Stimulated activated naive CD8-positive, alpha-beta T cell treated with anti-CD3 and anti-CD28 coated beads, Interleukin-15, Interleukin-2, amounts not matched to agents 100 ng/mL and 50 ng/mL, for 24 hours (primary cell): ENCODE data around the gene GPR25.

Source experiments
- H3K27ac Mint-ChIP-seq: one replicate; pipeline ENCODE4 v1.8.0; 2021; ENCODE audit warnings: mild to moderate bottlenecking, mixed read lengths
- H3K27me3 Mint-ChIP-seq: one replicate; pipeline ENCODE4 v1.8.0; 2021; ENCODE audit warnings: mixed read lengths
- H3K36me3 Mint-ChIP-seq: one replicate; pipeline ENCODE4 v1.8.0; 2021; ENCODE audit warnings: low read depth, mixed read lengths
- H3K4me1 Mint-ChIP-seq: one replicate; pipeline ENCODE4 v1.8.0; 2021; ENCODE audit warnings: low read depth, mixed read lengths
- H3K4me3 Mint-ChIP-seq: one replicate; pipeline ENCODE4 v1.8.0; 2021; ENCODE audit warnings: mild to moderate bottlenecking, mixed read lengths
- H3K9me3 Mint-ChIP-seq: one replicate; pipeline ENCODE4 v1.8.0; 2021; ENCODE audit warnings: mixed read lengths

Gene GPR25, protein sequence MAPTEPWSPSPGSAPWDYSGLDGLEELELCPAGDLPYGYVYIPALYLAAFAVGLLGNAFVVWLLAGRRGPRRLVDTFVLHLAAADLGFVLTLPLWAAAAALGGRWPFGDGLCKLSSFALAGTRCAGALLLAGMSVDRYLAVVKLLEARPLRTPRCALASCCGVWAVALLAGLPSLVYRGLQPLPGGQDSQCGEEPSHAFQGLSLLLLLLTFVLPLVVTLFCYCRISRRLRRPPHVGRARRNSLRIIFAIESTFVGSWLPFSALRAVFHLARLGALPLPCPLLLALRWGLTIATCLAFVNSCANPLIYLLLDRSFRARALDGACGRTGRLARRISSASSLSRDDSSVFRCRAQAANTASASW

DNA sequence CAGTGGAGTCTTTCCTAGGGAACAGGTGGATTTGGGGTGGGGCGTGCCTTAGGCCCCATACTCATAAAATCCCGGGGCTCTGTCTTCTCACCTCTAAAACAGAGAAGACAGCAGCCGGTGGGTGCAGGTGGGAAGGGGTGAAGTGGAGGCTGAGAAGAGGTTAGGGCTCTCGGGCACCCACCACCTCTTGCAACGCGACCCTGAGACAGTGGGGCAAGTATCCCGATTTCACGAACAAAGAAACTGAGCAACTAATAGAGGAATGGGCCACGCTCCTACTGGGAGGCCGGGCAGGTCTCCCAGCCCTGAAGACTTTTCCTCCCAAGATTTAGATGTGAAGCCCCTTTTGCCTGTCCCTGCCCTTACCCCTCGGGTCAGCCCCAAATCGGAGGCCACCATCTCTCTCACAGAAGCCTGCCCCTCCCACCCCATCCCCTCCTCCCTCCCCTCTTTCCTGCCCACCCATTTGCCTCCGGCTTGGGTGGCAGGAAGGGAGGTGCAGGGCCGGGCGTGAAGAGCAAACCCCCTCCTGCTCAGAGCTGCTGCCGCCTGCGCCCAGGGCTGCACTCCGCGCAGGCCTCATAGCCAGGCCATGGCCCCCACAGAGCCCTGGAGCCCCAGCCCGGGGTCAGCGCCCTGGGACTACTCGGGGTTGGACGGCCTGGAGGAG, at the start of gene GPR25:
TSS of gene GPR25 (plus strand) at position 536 of the 670 bp plus-strand sequence. CDS start at position 593, 57 bp downstream.
- H3K36me3 Mint-ChIP-seq: no peaks in the 10 kb centered on the region
- H3K4me1 Mint-ChIP-seq: peaks cover 58% of the 10 kb centered on the region
- H3K4me3 Mint-ChIP-seq: no peak within 1 kb of the TSS
- no peak within 1 kb of the TSS for H3K27ac Mint-ChIP-seq
- H3K27me3 Mint-ChIP-seq: peaks cover 69% of the 10 kb centered on the region
- no peaks in the 10 kb centered on the region for H3K9me3 Mint-ChIP-seq

DNA sequence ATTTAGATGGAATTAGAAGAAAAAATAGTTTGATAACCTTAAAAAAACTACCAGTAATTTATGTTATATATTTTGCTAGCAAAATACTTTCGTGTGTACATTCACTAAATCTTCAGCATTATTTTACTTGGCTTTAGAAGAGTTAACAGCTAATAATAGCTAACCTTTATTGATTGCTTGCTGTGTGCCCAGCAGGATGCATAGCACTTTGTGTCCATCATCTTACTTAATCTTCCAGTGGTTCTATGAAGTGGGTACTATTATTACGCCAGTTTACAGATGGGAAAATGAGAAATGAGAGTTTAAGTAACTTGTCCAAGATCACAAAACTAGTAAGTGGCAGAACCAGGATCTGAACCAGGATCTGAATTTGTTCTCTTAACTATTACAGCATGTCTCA, 41.7 kb upstream of the GPR25 start:
- no peaks in the 10 kb centered on the region for H3K36me3 Mint-ChIP-seq
- peaks cover under 1% of the 10 kb centered on the region for H3K9me3 Mint-ChIP-seq
- no peak overlapping the region for H3K27ac Mint-ChIP-seq
- H3K4me3 Mint-ChIP-seq: no peak overlapping the region
- peaks cover 3% of the 10 kb centered on the region for H3K4me1 Mint-ChIP-seq
- no peaks in the 10 kb centered on the region for H3K27me3 Mint-ChIP-seq

GRCh38 chr1:200834383-200834782, 38.4 kb upstream of the GPR25 start:
- Mint-ChIP-seq H3K9me3 (peaks cover 4% of the 10 kb centered on the region), H3K36me3 (no peaks in the 10 kb centered on the region), H3K4me3 (no peak overlapping the region), H3K27ac (no peak overlapping the region), H3K4me1 (no peaks in the 10 kb centered on the region), H3K27me3 (no peaks in the 10 kb centered on the region)

GRCh38 chr1:200836213-200836612, 36.6 kb upstream of the GPR25 start:
- no peak overlapping the region for H3K4me3 Mint-ChIP-seq
- H3K9me3 Mint-ChIP-seq: peaks cover 4% of the 10 kb centered on the region
- H3K36me3 Mint-ChIP-seq: no peaks in the 10 kb centered on the region
- H3K27me3 Mint-ChIP-seq: no peaks in the 10 kb centered on the region
- H3K27ac Mint-ChIP-seq: no peak overlapping the region
- H3K4me1 Mint-ChIP-seq: no peaks in the 10 kb centered on the region

DNA sequence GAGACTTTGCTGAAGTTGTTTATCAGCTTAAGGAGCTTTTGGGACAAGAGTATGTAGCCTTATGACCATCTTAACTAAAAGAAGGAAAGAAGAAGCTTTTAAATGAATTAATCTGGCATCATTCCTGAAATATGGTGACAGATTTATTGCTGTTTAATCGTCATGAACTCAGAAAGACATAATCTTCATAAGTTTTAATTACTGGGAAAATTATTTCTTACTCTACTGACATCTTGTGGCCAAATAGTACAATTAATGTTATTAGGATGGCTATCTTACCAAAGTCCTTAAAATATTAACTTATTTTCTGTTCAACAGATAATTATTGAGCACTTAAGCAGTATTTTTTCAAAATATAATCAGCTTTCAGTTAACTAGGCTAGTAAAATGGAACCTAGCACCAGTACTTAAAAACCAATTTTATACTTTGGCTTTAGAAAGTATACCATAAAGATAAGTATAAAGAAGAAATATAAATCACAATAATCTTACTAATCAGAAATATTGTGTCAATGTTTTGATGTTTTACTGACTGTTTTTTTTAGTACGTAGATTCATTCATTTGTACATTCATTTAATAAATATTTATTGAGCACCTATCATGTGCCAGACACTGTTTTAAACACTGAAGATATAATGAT, 34.7 kb upstream of the GPR25 start:
- Mint-ChIP-seq H3K27me3 (no peaks in the 10 kb centered on the region), H3K4me1 (no peaks in the 10 kb centered on the region), H3K4me3 (no peak overlapping the region), H3K36me3 (no peaks in the 10 kb centered on the region), H3K27ac (no peak overlapping the region), H3K9me3 (peaks cover 4% of the 10 kb centered on the region)

- H3K27me3 Mint-ChIP-seq: no peaks in the 10 kb centered on the region
- no peaks in the 10 kb centered on the region for H3K36me3 Mint-ChIP-seq
- H3K27ac Mint-ChIP-seq: no peak overlapping the region
- H3K4me3 Mint-ChIP-seq: no peak overlapping the region
- no peaks in the 10 kb centered on the region for H3K4me1 Mint-ChIP-seq
- H3K9me3 Mint-ChIP-seq: peaks cover 4% of the 10 kb centered on the region
Observed at GRCh38 chr1:200838676-200839445, 33.9 kb upstream of the GPR25 start.

GRCh38 chr1:200845360-200845759, 27.4 kb upstream of the GPR25 start:
- no peak overlapping the region for H3K4me3 Mint-ChIP-seq
- H3K27ac Mint-ChIP-seq: no peak overlapping the region
- peaks cover 11% of the 10 kb centered on the region for H3K36me3 Mint-ChIP-seq
- no peaks in the 10 kb centered on the region for H3K27me3 Mint-ChIP-seq
- no peaks in the 10 kb centered on the region for H3K4me1 Mint-ChIP-seq
- H3K9me3 Mint-ChIP-seq: no peaks in the 10 kb centered on the region

DNA sequence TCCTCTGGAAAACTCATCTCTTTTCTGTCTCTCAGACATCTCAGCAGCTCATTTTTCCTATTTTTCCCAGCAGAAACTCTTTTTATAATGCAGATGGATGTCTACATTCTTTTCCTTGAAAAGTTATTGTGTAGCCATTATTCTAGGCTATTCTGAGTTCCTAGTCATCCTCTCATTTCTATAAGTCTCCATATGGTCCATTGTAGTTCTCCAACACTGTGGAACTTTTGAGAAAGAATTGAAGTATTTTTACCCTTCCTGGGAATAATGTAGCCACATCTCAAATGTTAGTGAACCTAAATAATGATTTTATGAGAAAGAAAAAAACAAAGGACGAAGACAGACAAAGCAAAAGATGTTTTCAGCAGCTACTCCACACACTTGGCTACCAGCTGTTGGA, 26.4 kb upstream of the GPR25 start:
- Mint-ChIP-seq H3K36me3 (peaks cover 11% of the 10 kb centered on the region), H3K27ac (no peak overlapping the region), H3K4me3 (no peak overlapping the region), H3K4me1 (no peaks in the 10 kb centered on the region), H3K9me3 (no peaks in the 10 kb centered on the region), H3K27me3 (no peaks in the 10 kb centered on the region)

- Mint-ChIP-seq H3K36me3 (peaks cover 11% of the 10 kb centered on the region), H3K27ac (no peak overlapping the region)
Observed at GRCh38 chr1:200849430-200849829, 23.4 kb upstream of the GPR25 start.

GRCh38 chr1:200850554-200850953, 22.2 kb upstream of the GPR25 start:
- H3K4me3 Mint-ChIP-seq: no peak overlapping the region
- no peaks in the 10 kb centered on the region for H3K4me1 Mint-ChIP-seq
- no peak overlapping the region for H3K27ac Mint-ChIP-seq
- no peaks in the 10 kb centered on the region for H3K9me3 Mint-ChIP-seq
- H3K36me3 Mint-ChIP-seq: peaks cover 11% of the 10 kb centered on the region
- no peaks in the 10 kb centered on the region for H3K27me3 Mint-ChIP-seq

More at GRCh38 chr1:200849430-200849829, 23.4 kb upstream of the GPR25 start:
- Mint-ChIP-seq H3K27me3 (no peaks in the 10 kb centered on the region), H3K4me3 (no peak overlapping the region), H3K9me3 (no peaks in the 10 kb centered on the region), H3K4me1 (no peaks in the 10 kb centered on the region)

DNA sequence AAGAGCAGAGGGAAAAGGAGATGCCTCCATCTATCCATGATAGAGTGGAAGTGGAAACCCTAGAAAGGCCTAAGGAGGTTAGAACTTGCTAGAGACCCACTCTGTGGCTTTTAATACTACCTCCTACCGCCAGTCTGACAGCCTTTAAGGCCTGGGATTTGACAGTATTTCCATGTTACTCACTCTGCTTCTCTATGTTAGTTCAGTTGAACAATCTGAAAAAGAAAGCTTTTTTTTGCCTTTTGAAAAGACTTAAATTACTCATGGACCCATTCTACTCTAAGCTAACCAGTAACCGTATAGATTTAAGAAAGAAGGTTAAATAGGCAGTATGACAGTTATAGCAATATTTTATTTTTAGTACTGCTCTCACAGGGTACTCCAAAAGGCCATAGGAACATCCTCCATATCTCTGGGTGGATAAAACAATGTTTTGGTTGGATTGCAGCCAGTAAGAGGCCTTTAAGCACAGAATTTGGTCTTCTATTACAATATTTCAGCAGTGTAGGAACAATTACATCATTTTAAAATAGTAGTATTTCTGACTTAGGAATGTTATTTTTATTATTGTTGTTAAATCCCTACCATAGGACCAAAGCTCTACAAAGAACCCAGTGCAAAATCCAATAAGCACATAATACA, 15.9 kb upstream of the GPR25 start:
- H3K4me1 Mint-ChIP-seq: peaks cover 6% of the 10 kb centered on the region
- no peaks in the 10 kb centered on the region for H3K27me3 Mint-ChIP-seq
- peaks cover 5% of the 10 kb centered on the region for H3K36me3 Mint-ChIP-seq
- no peak overlapping the region for H3K27ac Mint-ChIP-seq
- H3K9me3 Mint-ChIP-seq: no peaks in the 10 kb centered on the region
- no peak overlapping the region for H3K4me3 Mint-ChIP-seq

DNA sequence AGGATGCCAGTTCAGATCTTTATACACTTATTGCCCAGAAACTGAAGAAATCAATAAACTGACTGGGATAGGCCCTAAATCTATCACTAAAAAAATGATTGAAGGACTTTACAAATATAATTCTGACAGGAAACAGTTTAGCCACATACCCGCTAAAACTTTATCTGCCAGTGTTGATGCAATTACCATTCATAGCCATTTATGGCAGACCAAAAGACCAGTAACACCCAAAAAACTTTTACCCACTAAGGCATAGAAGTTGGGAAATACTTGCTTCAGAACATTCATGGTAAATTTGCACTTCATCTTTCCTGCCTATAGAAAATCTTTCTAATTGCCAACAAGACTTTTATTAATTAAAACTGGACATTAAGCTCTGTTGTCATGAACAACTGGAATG, 15.0 kb upstream of the GPR25 start:
- H3K27ac Mint-ChIP-seq: no peak overlapping the region
- no peak overlapping the region for H3K4me3 Mint-ChIP-seq
- H3K27me3 Mint-ChIP-seq: no peaks in the 10 kb centered on the region
- H3K9me3 Mint-ChIP-seq: no peaks in the 10 kb centered on the region
- peaks cover 5% of the 10 kb centered on the region for H3K36me3 Mint-ChIP-seq
- peaks cover 16% of the 10 kb centered on the region for H3K4me1 Mint-ChIP-seq

- Mint-ChIP-seq H3K4me3 (no peak overlapping the region), H3K9me3 (no peaks in the 10 kb centered on the region), H3K36me3 (no peaks in the 10 kb centered on the region), H3K4me1 (peaks cover 32% of the 10 kb centered on the region), H3K27me3 (peaks cover 4% of the 10 kb centered on the region), H3K27ac (peak overlapping the region; percentile 38)
Observed at GRCh38 chr1:200861937-200862647, 10.7 kb upstream of the GPR25 start.
